ENCODE results near the gene LGR6.

Gene LGR6

DNA sequence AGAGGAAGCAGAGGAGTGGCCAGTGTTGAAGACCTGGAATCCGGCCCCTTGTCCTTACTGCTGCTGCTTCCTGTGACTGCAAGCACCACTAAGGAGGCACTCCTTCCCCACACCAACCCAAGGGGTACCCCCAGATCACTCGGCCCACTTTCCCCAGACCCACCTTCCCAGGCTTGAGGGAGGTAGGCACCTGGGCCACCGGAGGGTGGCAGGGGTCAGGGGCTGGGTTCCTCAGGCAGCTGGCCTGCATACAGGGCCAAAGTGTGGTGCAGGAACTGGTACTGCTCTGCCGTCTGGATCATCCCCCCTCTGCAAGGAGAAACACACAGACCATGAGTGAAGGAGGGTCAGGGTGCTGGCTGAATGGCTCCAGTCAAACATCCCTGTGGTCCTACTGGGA is 45.2 kb upstream of the LGR6 start:
- H3K4me3 ChIP-seq (replicated peaks; ENCODE audit: low read depth, low read length), result no peak overlapping the region
- TF ChIP-seq, protein P1, sequence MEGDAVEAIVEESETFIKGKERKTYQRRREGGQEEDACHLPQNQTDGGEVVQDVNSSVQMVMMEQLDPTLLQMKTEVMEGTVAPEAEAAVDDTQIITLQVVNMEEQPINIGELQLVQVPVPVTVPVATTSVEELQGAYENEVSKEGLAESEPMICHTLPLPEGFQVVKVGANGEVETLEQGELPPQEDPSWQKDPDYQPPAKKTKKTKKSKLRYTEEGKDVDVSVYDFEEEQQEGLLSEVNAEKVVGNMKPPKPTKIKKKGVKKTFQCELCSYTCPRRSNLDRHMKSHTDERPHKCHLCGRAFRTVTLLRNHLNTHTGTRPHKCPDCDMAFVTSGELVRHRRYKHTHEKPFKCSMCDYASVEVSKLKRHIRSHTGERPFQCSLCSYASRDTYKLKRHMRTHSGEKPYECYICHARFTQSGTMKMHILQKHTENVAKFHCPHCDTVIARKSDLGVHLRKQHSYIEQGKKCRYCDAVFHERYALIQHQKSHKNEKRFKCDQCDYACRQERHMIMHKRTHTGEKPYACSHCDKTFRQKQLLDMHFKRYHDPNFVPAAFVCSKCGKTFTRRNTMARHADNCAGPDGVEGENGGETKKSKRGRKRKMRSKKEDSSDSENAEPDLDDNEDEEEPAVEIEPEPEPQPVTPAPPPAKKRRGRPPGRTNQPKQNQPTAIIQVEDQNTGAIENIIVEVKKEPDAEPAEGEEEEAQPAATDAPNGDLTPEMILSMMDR (IDR thresholded peaks at IDR 0.05; ENCODE audit: low read length, missing control alignments), result no peak
- no peak for DNase-seq (ENCODE audit: low read depth)

DNA sequence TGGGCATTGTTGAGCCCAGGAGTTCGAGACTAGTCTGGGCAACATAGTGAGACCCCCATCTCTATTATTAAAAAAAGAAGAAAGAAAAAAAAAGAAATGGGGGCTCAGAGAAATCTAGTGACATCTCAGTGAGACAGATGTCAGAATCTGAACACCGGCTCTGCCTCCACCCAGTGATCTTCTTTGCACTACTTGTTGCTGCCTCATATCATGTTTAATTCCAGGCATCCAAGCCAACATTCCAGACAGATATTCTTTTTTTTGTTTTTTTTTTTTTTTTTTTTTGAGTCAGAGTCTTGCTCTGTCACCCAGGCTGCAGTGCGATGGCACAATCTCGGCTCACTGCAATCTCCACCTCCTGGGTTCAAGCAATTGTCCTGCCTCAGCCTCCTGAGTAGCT is 44.0 kb upstream of the LGR6 start:
- H3K4me3 ChIP-seq (replicated peaks; ENCODE audit: low read depth, low read length), result no peak overlapping the region
- DNase-seq (ENCODE audit: low read depth), result no peak
- TF ChIP-seq, protein P1 (IDR thresholded peaks at IDR 0.05; ENCODE audit: low read length, missing control alignments), result no peak

DNA sequence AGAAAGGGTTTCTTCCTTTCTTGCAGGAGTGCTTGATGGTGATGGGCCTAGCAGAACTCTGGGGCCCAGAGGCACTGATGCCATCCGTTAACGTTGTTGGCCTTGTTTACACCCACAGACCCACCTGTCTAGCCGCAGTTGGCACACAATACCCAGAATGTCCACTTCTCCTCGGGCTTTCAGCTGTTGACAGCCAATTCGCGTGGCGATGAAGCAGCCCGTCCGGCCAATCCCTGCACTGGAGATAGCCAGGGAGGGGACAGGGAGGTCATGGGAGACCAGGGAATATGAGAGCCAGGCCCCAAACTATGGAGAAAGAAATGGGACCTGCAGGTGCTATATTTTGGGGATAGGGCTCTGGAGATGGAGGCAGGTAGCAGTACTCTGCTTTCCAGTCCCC is 43.4 kb upstream of the LGR6 start:
- TF ChIP-seq, protein P1 (IDR thresholded peaks at IDR 0.05; ENCODE audit: low read length, missing control alignments), result no peak
- no peak overlapping the region for H3K4me3 ChIP-seq (replicated peaks; ENCODE audit: low read depth, low read length)
- no peak for DNase-seq (ENCODE audit: low read depth)

DNA sequence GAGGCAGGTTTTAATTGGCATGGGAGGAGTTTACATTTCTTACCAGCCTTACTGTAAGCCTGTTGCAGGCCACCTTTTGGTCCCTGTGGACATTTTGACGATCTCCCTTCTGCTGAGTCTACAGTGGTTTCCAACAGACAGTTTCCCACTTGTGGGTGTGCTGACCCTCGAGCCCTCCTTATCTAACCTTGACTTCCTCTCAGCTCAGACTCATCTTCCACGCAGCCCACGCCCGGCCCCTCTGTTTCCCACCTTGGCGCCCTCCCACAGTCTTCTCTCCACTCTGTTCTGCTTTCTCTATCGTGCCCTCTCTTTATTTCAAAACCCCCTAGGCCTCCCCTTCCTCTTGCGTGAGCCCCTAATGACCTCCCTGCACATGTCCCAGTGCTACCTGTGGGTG is 43.0 kb upstream of the LGR6 start:
- no peak overlapping the region for H3K4me3 ChIP-seq (replicated peaks; ENCODE audit: low read depth, low read length)
- TF ChIP-seq, protein P1 (IDR thresholded peaks at IDR 0.05; ENCODE audit: low read length, missing control alignments), result no peak
- no peak for DNase-seq (ENCODE audit: low read depth)

DNA sequence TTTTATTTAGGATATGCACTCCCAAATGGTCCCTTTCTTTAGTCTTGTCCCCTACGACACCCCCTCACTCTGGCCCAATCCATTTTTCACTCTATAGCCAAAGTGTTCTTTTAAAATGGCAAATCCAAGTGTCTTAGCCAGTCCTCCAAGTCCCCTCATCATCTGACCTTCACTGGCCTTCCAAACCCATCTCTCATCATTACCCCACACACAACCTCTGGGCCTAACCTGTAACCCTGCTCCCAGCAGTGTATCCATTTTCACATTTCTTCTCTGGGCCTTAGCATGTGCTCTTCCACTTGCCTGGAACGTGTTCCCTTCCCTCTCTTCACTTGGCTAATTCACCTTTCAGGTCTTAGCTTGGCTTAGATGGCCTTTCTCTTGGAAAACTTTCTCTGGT is 42.6 kb upstream of the LGR6 start:
- DNase-seq (ENCODE audit: low read depth), result no peak
- H3K4me3 ChIP-seq (replicated peaks; ENCODE audit: low read depth, low read length), result no peak overlapping the region
- TF ChIP-seq, protein P1 (IDR thresholded peaks at IDR 0.05; ENCODE audit: low read length, missing control alignments), result no peak

DNA sequence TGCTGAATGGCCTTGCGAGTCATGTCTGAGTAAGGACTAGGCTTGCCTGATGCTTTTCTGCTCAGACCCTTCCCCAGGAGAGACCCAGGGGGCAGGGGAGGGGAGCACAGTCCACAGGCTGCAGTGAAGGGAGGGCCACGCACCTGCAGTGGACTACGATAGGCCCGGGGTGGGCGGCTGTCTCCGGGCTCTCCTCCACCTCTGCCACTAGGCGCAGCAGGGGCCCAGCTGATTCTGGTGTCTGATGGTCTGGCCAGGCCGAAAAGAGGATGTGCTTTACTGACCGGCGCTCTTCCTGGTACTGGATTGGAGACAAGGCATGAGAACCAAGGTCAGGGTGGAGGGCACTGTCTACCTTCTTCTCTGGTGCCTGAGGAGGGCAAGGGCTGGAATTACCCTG is 41.2 kb upstream of the LGR6 start:
- no peak overlapping the region for H3K4me3 ChIP-seq (replicated peaks; ENCODE audit: low read depth, low read length)
- TF ChIP-seq, protein P1 (IDR thresholded peaks at IDR 0.05; ENCODE audit: low read length, missing control alignments), result no peak
- DNase-seq (ENCODE audit: low read depth), result no peak

DNA sequence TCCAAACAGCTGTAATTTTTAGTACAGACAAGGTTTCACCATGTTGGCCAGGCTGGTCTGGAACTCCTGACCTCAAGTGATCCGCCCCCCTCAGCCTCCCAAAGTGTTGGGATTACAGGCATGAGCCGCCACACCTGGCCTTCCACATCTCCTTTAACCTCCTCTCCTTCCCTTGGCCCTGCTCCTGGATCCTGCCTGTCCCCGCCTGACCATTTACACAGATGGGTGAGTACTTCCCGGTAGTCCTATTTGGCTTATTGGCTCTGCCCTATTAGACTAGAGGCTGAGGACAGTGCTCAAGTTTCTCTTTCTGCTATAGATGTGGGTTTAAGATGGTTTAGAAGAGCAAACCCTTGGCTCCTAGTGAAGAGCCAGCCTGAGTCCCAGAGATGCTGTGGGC is 40.3 kb upstream of the LGR6 start:
- TF ChIP-seq, protein P1 (IDR thresholded peaks at IDR 0.05; ENCODE audit: low read length, missing control alignments), result no peak
- no peak for DNase-seq (ENCODE audit: low read depth)
- no peak overlapping the region for H3K4me3 ChIP-seq (replicated peaks; ENCODE audit: low read depth, low read length)
